SK-N-SH (cell line): Measurements from ENCODE around the gene MSI1. TPM values are rescaled to one million over a fixed set of nuclear protein-coding genes. Genes with fewer than 3 reads are reported as not detected.

ENCODE experiments used
- CTCF ChIA-PET: fragments of 300-600, 350-600 bp; formaldehyde crosslinking; extraction: SDS; loops from one replicate; lab custom pipeline; 2021; lab: Yijun Ruan, JAX
- POLR2A ChIA-PET: fragments of 350-600 bp; sonication (Branson Sonifier 250); formaldehyde crosslinking; extraction: SDS; loops from one replicate; lab custom pipeline; 2020; ENCODE audit warnings: antibody characterized with exemption, inconsistent platforms; lab: Yijun Ruan, JAX
- DNase-seq: peaks from one replicate; pipeline ENCODE4 v3.0.0; 2012
- H2AFZ ChIP-seq: fragments of 200-600 bp; sonication (generic); 2 replicates; pipeline ENCODE4 v1.8.1; 2016; ENCODE audit warnings: antibody characterized with exemption, mild to moderate bottlenecking, low read depth
- H3F3A ChIP-seq: fragments of 200-600 bp; sonication (generic); replicated peaks from 2 replicates; pipeline ENCODE3; 2016; ENCODE audit warnings: antibody characterized with exemption, mild to moderate bottlenecking; ENCODE audit not compliant: insufficient read depth
- H3K27ac ChIP-seq, 2 experiments: fragments of 200-500 bp in 1 of 2; fragments of 200-600 bp in 1 of 2; sonication (Bioruptor generic) in 1 of 2; sonication (generic), shearing (Covaris generic) in 1 of 2; 2 replicates each; pipeline versions ENCODE4 v1.5.1 to v1.6.1; 2014 to 2016; ENCODE audit warnings: low read depth in 2 of 2, inconsistent platforms in 1 of 2, low read length in 1 of 2, mild to moderate bottlenecking in 1 of 2, mixed read lengths in 1 of 2
- H3K27me3 ChIP-seq: fragments of 200-600 bp; sonication (generic), shearing (Covaris generic); 2 replicates; pipeline ENCODE4 v1.6.1; 2016; ENCODE audit warnings: mixed run types; ENCODE audit not compliant: insufficient read depth
- H3K36me3 ChIP-seq, 2 experiments: fragments of 200-500 bp in 1 of 2; fragments of 200-600 bp in 1 of 2; sonication (Bioruptor generic) in 1 of 2; sonication (generic) in 1 of 2; replicated peaks in 1 of 2; 2 replicates each; pipeline versions ENCODE3 to v1.5.1; 2014 to 2016; ENCODE audit warnings: low read length in 1 of 2, mild to moderate bottlenecking in 1 of 2; ENCODE audit not compliant: insufficient read depth in 2 of 2, control insufficient read depth in 1 of 2
- H3K4me1 ChIP-seq, 2 experiments: fragments of 200-500 bp in 1 of 2; fragments of 200-600 bp in 1 of 2; sonication (Bioruptor generic) in 1 of 2; sonication (generic), shearing (Covaris generic) in 1 of 2; 2 replicates each; pipeline versions ENCODE4 v1.5.1 to v1.6.1; 2014 to 2016; ENCODE audit warnings: low read depth in 1 of 2, low read length in 1 of 2, mixed run types in 1 of 2; ENCODE audit not compliant: insufficient read depth in 2 of 2, control insufficient read depth in 1 of 2
- H3K4me2 ChIP-seq: fragments of 200-600 bp; sonication (generic), shearing (Covaris generic); 2 replicates; pipeline ENCODE4 v1.6.1; 2017; ENCODE audit warnings: mixed run types
- H3K4me3 ChIP-seq, 2 experiments: fragments of 200-500 bp in 1 of 2; fragments of 200-600 bp in 1 of 2; sonication (Bioruptor generic) in 1 of 2; sonication (generic), shearing (Covaris generic) in 1 of 2; 2 replicates each; pipeline versions ENCODE4 v1.5.1 to v1.8.1; 2014 to 2016; ENCODE audit warnings: low read depth in 2 of 2, inconsistent platforms in 1 of 2, low read length in 1 of 2, mild to moderate bottlenecking in 1 of 2, mixed read lengths in 1 of 2, moderate library complexity in 1 of 2
- H3K79me2 ChIP-seq: fragments of 200-600 bp; sonication (generic); 2 replicates; pipeline ENCODE4 v1.8.1; 2017; ENCODE audit warnings: mild to moderate bottlenecking; ENCODE audit not compliant: insufficient read depth
- H3K9ac ChIP-seq: fragments of 200-600 bp; sonication (generic); 2 replicates; pipeline ENCODE4 v1.6.1; 2017; ENCODE audit warnings: mixed run types
- H3K9me2 ChIP-seq: fragments of 200-600 bp; sonication (generic); 2 replicates; pipeline ENCODE4 v1.6.1; 2017; ENCODE audit warnings: mixed run types
- H3K9me3 ChIP-seq: fragments of 200-600 bp; sonication (generic); 2 replicates; pipeline ENCODE4 v1.6.1; 2017; ENCODE audit warnings: mixed run types, mild to moderate bottlenecking, moderate library complexity
- H4K20me1 ChIP-seq: fragments of 200-600 bp; sonication (generic); 2 replicates; pipeline ENCODE4 v1.6.1; 2017; ENCODE audit warnings: mild to moderate bottlenecking, mixed run types; ENCODE audit not compliant: insufficient read depth
- EP300 ChIP-seq, 2 experiments: IDR thresholded peaks; 2 replicates each; pipeline versions ENCODE4 v1.4.0 to v1.6.1; 2012; ENCODE audit warnings: borderline replicate concordance in 1 of 2, low read depth in 1 of 2, low read length in 1 of 2
- EZH2phosphoT487 ChIP-seq: fragments of 200-600 bp; sonication (generic); IDR thresholded peaks from 2 replicates; pipeline ENCODE4 v1.6.1; 2017; ENCODE audit warnings: low read depth, mixed run types, mild to moderate bottlenecking, antibody characterized with exemption, moderate library complexity, borderline replicate concordance
- GATA2 ChIP-seq: sonication (generic); formaldehyde crosslinking; IDR thresholded peaks from 2 replicates; pipeline ENCODE4 v1.5.0; 2020; ENCODE audit warnings: mild to moderate bottlenecking, missing genetic modification reagents
- MAX ChIP-seq: IDR thresholded peaks from 2 replicates; pipeline ENCODE4 v1.4.0; 2012; ENCODE audit warnings: low read depth
- MXI1 ChIP-seq: IDR thresholded peaks from 2 replicates; pipeline ENCODE4 v1.6.1; 2012; ENCODE audit warnings: mild to moderate bottlenecking, low read depth, low read length, improper control_type of control experiment
- PBX3 ChIP-seq: IDR thresholded peaks from 2 replicates; pipeline ENCODE4; 2012
- RAD21 ChIP-seq: IDR thresholded peaks from 2 replicates; pipeline ENCODE4 v1.6.1; 2012; ENCODE audit warnings: mild to moderate bottlenecking, low read length
- REST ChIP-seq: IDR thresholded peaks from 2 replicates; pipeline ENCODE4 v1.6.1; 2012; ENCODE audit warnings: mild to moderate bottlenecking, low read depth, low read length, moderate library complexity
- RFX5 ChIP-seq: IDR thresholded peaks from 2 replicates; pipeline ENCODE4 v1.6.1; 2012; ENCODE audit warnings: mild to moderate bottlenecking, improper control_type of control experiment, low read length
- RXRA ChIP-seq: IDR thresholded peaks from 2 replicates; pipeline ENCODE4 v1.4.0; 2012; ENCODE audit warnings: low read depth, mild to moderate bottlenecking, borderline replicate concordance
- SMC3 ChIP-seq: IDR thresholded peaks from 2 replicates; pipeline ENCODE4 v1.6.1; 2012; ENCODE audit warnings: low read depth, low read length, improper control_type of control experiment
- TAF1 ChIP-seq: IDR thresholded peaks from 2 replicates; pipeline ENCODE4 v1.6.1; 2012; ENCODE audit warnings: low read depth, mild to moderate bottlenecking, low read length, moderate library complexity, borderline replicate concordance
- USF2 ChIP-seq: fragments of 150-350 bp; IDR thresholded peaks from 2 replicates; pipeline ENCODE4 v1.6.1; 2017; ENCODE audit warnings: antibody characterized with exemption, low read length, low read depth, borderline replicate concordance
- WGBS: methylation state at CpG from one replicate; pipeline ENCODE4 v1.1.6; 2017; ENCODE audit warnings: low lambda C conversion rate; 5-methylcytosine and 5-hydroxymethylcytosine counted together
- polyA plus RNA-seq, 3 experiments: library from polyadenylated mRNA; depleted of rRNA; stranded (reverse); fragments of >200 nt; gene quantifications; 2 replicates each; pipeline ENCODE4 v1.2.3, GENCODE V29; 2012

MSI1 gene
- polyA plus RNA-seq, 1 of the 3 experiments (the other 2 are of a cell fraction), result 1.7 TPM

GRCh38 chr12:120376009-120376408, 7.0 kb upstream of the MSI1 start:
- peaks cover 24% of the 10 kb centered on the region; the same call in 1 of the 2 replicates for H3K27me3 ChIP-seq
- no peaks in the 10 kb centered on the region for H4K20me1 ChIP-seq
- no peaks in the 10 kb centered on the region for H3K9me2 ChIP-seq
- POLR2A ChIA-PET, result no interaction called here
- no peak overlapping the region for H3K27ac ChIP-seq
- H3K36me3 ChIP-seq, result no peaks in the 10 kb centered on the region
- no peak for DNase-seq
- CTCF ChIA-PET, result interaction anchor here (1.3 to 1.7 kb wide), 2 partner anchors 9 to 54 kb away, joined by 6 to 9 read pairs; no protein-coding TSS in a partner anchor
- no peaks in the 10 kb centered on the region for H3F3A ChIP-seq
- no peak overlapping the region for H2AFZ ChIP-seq
- no peak overlapping the region for H3K4me2 ChIP-seq
- WGBS, result 60% methylated on average over 2 of the region's 2 CpGs
- H3K4me1 ChIP-seq, result no peaks in the 10 kb centered on the region
- H3K9ac ChIP-seq, result no peak overlapping the region
- no peak overlapping the region for H3K4me3 ChIP-seq
- TF ChIP-seq RFX5 (no peak), TAF1 (no peak), USF2 (no peak), RAD21 (no peak), GATA2 (CRISPR knock-in tag) (no peak), SMC3 (no peak), PBX3 (no peak), REST (no peak), RXRA (no peak), MAX (no peak), MXI1 (no peak), EZH2phosphoT487 (no peak), EP300 (IDR thresholded peaks at IDR 0.05; ENCODE audit: borderline replicate concordance in 1 of 2, low read depth in 1 of 2, low read length in 1 of 2) (no peak)
- H3K79me2 ChIP-seq, result no peaks in the 10 kb centered on the region
- no peaks in the 10 kb centered on the region for H3K9me3 ChIP-seq
